ENCODE results near the gene CHST6.
"Not testable (repeated sequence)": the region's sequence is repeated elsewhere in the genome, so short reads cannot be mapped to it uniquely, and the experiment has no call there.

The CHST6 gene

GRCh38 chr16:75502916-75503605 is 7.8 kb upstream of the CHST6 start:
- no peak for DNase-seq (ENCODE audit: low read depth)

GRCh38 chr16:75501820-75502219 is 6.6 kb upstream of the CHST6 start:
- peak; percentile 80 for DNase-seq (ENCODE audit: low read depth)

GRCh38 chr16:75501359-75501758 is 6.1 kb upstream of the CHST6 start:
- DNase-seq (ENCODE audit: low read depth): no peak

GRCh38 chr16:75498605-75499322 is 3.5 kb upstream of the CHST6 start:
- not testable (repeated sequence) for DNase-seq (ENCODE audit: low read depth)

GRCh38 chr16:75497558-75497957 is 2.3 kb upstream of the CHST6 start:
- DNase-seq (ENCODE audit: low read depth): no peak

GRCh38 chr16:75494661-75495075 is 573 bp downstream of the CHST6 start:
- no peak for DNase-seq (ENCODE audit: low read depth)

GRCh38 chr16:75494184-75494583 is 1.1 kb downstream of the CHST6 start:
- no peak for DNase-seq (ENCODE audit: low read depth)

- DNase-seq (ENCODE audit: low read depth): no peak
Observed at GRCh38 chr16:75491876-75492275, 3.4 kb downstream of the CHST6 start.

- DNase-seq (ENCODE audit: low read depth): no peak
Observed at GRCh38 chr16:75488322-75488721, 6.9 kb downstream of the CHST6 start.

GRCh38 chr16:75486676-75487313 is 8.4 kb downstream of the CHST6 start:
- no peak for DNase-seq (ENCODE audit: low read depth)

- no peak for DNase-seq (ENCODE audit: low read depth)
Observed at GRCh38 chr16:75486014-75486675, 9.1 kb downstream of the CHST6 start.

GRCh38 chr16:75485230-75486013 is 9.8 kb downstream of the CHST6 start:
- DNase-seq (ENCODE audit: low read depth): no peak

- DNase-seq (ENCODE audit: low read depth): no peak
Observed at GRCh38 chr16:75483222-75483621, 12.0 kb downstream of the CHST6 start.

- DNase-seq (ENCODE audit: low read depth): no peak
Observed at GRCh38 chr16:75482434-75483205, 12.6 kb downstream of the CHST6 start.

- no peak for DNase-seq (ENCODE audit: low read depth)
Observed at GRCh38 chr16:75481475-75481874, 13.8 kb downstream of the CHST6 start.

- no peak for DNase-seq (ENCODE audit: low read depth)
Observed at GRCh38 chr16:75479421-75479990, 15.7 kb downstream of the CHST6 start.

- no peak for DNase-seq (ENCODE audit: low read depth)
Observed at GRCh38 chr16:75478480-75479345, 16.5 kb downstream of the CHST6 start.

GRCh38 chr16:75477680-75478473 is 17.4 kb downstream of the CHST6 start:
- no peak for DNase-seq (ENCODE audit: low read depth)

GRCh38 chr16:75476817-75477216 is 18.4 kb downstream of the CHST6 start:
- no peak for DNase-seq (ENCODE audit: low read depth)
